Endothelial cell (in vitro differentiated cells): ENCODE results near the gene NLGN4Y. TPM values are rescaled to one million over a fixed set of nuclear protein-coding genes. Genes with fewer than 3 reads are reported as not detected.

Source experiments
- DNase-seq: peaks from one replicate; pipeline ENCODE4 v3.0.0; 2021; ENCODE audit warnings: low spot score
- H3K27ac Mint-ChIP-seq: one replicate; pipeline ENCODE4 v1.8.0; 2021; ENCODE audit warnings: mixed read lengths, inconsistent platforms; ENCODE audit not compliant: unreplicated experiment
- H3K27me3 Mint-ChIP-seq: one replicate; pipeline ENCODE4 v1.8.0; 2021; ENCODE audit warnings: mild to moderate bottlenecking, moderate library complexity, mixed read lengths, inconsistent platforms; ENCODE audit not compliant: unreplicated experiment
- H3K36me3 Mint-ChIP-seq: one replicate; pipeline ENCODE4 v1.8.0; 2021; ENCODE audit warnings: mild to moderate bottlenecking, low read depth, mixed read lengths, inconsistent platforms; ENCODE audit not compliant: unreplicated experiment
- H3K4me1 Mint-ChIP-seq: one replicate; pipeline ENCODE4 v1.8.0; 2021; ENCODE audit warnings: mild to moderate bottlenecking, mixed read lengths, inconsistent platforms; ENCODE audit not compliant: unreplicated experiment
- H3K4me3 Mint-ChIP-seq: one replicate; pipeline ENCODE4 v1.8.0; 2021; ENCODE audit warnings: mild to moderate bottlenecking, mixed read lengths, inconsistent platforms; ENCODE audit not compliant: unreplicated experiment
- H3K9me3 Mint-ChIP-seq: one replicate; pipeline ENCODE4 v1.8.0; 2021; ENCODE audit warnings: mixed read lengths, inconsistent platforms; ENCODE audit not compliant: unreplicated experiment
- CTCF ChIP-seq: fragments of 200-600 bp; sonication (generic); IDR thresholded peaks from one replicate; pipeline ENCODE4 v1.5.0; 2021; ENCODE audit warnings: antibody characterized with exemption; ENCODE audit not compliant: unreplicated experiment
- total RNA-seq: library from RNA; stranded (reverse); fragmentation: NEBNext Ultra II Directional; extraction: Animal tissue kit (Norgen Biotek cat#: 25700); gene quantifications from one replicate; pipeline ENCODE4 v1.2.1, GENCODE V29; 2021; ENCODE audit not compliant: unreplicated experiment

Gene NLGN4Y
- total RNA-seq, 1 donor from 2014 or later: 78.9 TPM

DNA sequence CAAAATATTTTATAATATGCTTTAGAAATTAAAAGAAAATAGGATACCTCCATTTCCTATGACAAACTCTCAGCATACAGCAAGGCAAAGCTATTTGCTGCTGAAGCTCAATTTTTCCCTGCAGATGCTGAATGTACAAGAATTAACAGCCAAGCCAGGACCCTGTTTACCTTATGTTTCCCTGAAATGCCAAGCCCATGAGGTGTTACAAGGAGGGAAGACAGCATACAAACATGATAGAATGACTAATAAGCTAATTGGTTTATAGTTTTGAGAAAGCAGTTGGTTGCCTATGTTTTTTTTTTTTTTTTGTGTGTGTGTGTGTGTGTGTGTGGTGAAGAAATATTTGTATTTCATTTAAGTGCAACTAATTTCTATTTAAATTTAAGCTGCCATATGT lies 113.2 kb downstream of the NLGN4Y start:
- no peak overlapping the region for H3K4me3 Mint-ChIP-seq
- no peaks in the 10 kb centered on the region for H3K27me3 Mint-ChIP-seq
- H3K36me3 Mint-ChIP-seq: peaks cover 10% of the 10 kb centered on the region

DNA sequence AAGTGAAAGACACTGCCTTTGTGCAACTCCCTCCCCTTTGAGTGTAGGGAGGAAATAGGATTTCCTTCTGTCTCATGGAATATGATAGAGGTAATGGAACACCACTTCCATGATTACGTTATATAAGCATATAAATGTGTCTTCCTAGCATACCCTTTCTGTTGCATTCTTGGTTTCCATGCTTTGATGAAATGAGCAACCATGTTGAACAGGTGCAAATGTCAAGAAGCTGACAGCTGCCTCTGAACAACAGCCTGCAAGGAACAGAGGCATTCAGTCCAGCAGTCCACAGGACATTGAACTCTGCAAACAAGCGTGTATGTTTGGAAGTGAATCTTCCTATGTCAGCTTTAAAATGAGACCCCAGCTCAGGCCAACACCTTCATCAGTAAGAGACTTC lies 117.5 kb downstream of the NLGN4Y start:
- H3K36me3 Mint-ChIP-seq: peaks cover 21% of the 10 kb centered on the region

More for the DNA sequence above, 113.2 kb downstream of the NLGN4Y start:
- Mint-ChIP-seq H3K27ac (no peak overlapping the region), H3K4me1 (peaks cover 8% of the 10 kb centered on the region), H3K9me3 (no peaks in the 10 kb centered on the region)
- TF ChIP-seq CTCF: no peak
- no peak for DNase-seq

DNA sequence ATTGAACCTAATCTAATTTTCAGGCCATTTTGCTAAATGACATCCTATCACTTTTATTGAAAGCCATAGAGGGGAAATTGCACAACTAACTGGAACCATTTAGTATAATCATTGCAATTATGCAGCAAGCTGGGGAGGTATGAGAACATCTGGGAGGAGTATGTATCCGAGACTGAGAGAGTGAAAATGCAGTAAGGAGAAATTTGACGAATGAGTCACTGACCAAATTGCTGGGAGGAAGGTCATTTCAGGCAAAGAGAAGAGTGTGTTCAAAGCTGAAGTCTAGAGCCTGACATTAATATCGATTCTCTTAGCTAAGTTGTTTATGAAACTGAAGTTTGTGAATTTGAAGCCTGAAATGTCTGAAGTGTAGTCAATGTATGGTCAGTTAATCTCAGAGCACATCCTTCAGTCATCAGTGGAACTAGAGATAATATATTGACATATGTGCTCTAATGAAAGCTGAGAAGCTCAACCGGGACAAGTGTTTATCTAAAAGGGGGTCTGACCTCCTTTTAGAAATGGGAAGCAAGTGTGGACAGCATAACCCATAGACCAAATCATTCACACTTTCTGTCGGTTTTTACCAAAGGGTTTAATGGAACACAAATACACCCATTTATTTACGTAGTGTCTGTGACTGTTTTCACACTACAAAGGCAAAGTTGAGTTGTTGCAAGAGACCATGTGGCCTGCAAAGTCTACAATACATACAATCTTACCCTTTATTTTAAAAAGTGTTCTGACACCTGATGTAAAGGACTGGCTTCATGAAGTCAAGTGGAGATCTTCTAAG lies 120.0 kb downstream of the NLGN4Y start:
- H3K4me1 Mint-ChIP-seq: peaks cover 8% of the 10 kb centered on the region
- no peaks in the 10 kb centered on the region for H3K9me3 Mint-ChIP-seq
- H3K27me3 Mint-ChIP-seq: peaks cover 4% of the 10 kb centered on the region
- peak overlapping the region; percentile 21 for H3K4me3 Mint-ChIP-seq
- peaks cover 15% of the 10 kb centered on the region for H3K36me3 Mint-ChIP-seq
- no peak for DNase-seq
- TF ChIP-seq CTCF: no peak
- H3K27ac Mint-ChIP-seq: no peak overlapping the region

More for the DNA sequence above, 117.5 kb downstream of the NLGN4Y start:
- Mint-ChIP-seq H3K27ac (no peak overlapping the region), H3K4me3 (no peak overlapping the region), H3K9me3 (no peaks in the 10 kb centered on the region), H3K27me3 (peaks cover 4% of the 10 kb centered on the region), H3K4me1 (peaks cover 8% of the 10 kb centered on the region)
- TF ChIP-seq CTCF: no peak
- no peak for DNase-seq

GRCh38 chrY:14679181-14679580 lies 154.9 kb downstream of the NLGN4Y start:
- TF ChIP-seq CTCF: no peak
- no peak overlapping the region for H3K27ac Mint-ChIP-seq
- DNase-seq: no peak
- H3K9me3 Mint-ChIP-seq: no peaks in the 10 kb centered on the region
- H3K27me3 Mint-ChIP-seq: no peaks in the 10 kb centered on the region
- peaks cover 3% of the 10 kb centered on the region for H3K4me1 Mint-ChIP-seq
- H3K36me3 Mint-ChIP-seq: peaks cover 19% of the 10 kb centered on the region
- H3K4me3 Mint-ChIP-seq: no peak overlapping the region

DNA sequence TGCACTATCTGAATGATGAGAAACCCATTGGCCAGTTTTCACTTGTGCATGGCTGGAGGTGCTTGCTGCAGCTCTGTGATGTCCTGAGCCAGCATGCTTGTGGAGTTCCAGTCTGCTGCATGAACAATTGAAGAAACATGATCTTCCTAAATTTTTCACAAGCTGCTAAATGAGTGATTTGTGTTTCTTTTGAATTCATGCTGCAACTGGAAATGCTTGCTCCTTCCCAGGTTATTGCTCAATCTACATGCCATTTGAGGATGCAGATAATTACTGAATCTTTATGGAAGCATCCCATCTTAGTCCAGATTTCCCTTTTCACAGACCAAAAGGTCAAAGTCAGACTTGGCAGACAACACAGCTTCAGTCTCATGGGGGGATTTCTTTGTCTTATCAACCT lies 170.2 kb downstream of the NLGN4Y start:
- no peaks in the 10 kb centered on the region for H3K27me3 Mint-ChIP-seq
- no peak for DNase-seq
- H3K4me3 Mint-ChIP-seq: no peak overlapping the region
- no peaks in the 10 kb centered on the region for H3K9me3 Mint-ChIP-seq
- H3K27ac Mint-ChIP-seq: no peak overlapping the region
- H3K4me1 Mint-ChIP-seq: no peaks in the 10 kb centered on the region
- TF ChIP-seq CTCF: no peak
- no peaks in the 10 kb centered on the region for H3K36me3 Mint-ChIP-seq
